ENCODE measurements around the gene PRKD2. TPM values are rescaled to one million over a fixed set of nuclear protein-coding genes. Genes with fewer than 3 reads are reported as not detected.

PRKD2 gene
- total RNA-seq, 1 donor from 2014 or later, result 14.9 TPM

DNA sequence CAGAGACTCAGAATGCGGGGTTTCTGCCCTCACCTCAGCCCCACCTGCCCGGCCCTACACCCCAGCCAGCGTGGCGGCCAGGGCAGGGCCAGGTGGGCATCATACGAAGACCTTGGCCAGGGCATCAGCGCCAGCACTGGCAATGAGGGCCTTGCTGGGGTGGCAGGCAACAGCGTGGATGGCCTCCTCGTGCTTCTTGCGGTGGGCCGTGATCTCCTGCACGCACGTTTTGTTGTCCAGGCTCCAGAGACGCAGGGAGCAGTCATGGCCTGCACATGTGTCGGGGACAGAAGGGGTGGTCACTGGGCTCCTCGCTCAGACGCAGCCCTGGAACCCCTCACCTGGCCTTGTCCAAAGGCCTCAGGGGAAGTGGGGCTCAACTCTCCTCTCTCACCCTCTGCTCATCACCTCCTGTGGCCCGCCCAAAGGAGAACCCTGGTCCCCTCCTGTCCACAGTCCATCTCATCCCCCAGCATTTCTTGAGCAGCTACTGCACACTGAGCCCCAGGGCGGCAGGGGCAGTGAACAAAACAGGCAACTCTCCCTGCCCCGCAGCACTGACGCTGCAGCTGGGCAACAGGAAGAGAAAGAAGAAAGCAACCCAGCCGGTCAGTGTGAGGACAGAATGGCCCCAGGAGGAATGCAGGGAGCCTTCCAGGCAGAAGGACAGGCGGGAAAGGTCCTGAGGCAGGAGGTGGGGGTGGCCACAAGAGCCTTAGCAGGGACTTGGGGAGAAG lies 3.8 kb upstream of the PRKD2 start:
- H3K27me3 ChIP-seq, result no peaks in the 10 kb centered on the region
- H3K36me3 ChIP-seq, result no peaks in the 10 kb centered on the region
- no peak overlapping the region for H3K9ac ChIP-seq
- no peak overlapping the region for H3K4me3 ChIP-seq
- Mint-ChIP-seq H3K4me1 (peaks cover 15% of the 10 kb centered on the region), H3K9me3 (no peaks in the 10 kb centered on the region), H3K36me3 (peaks cover 5% of the 10 kb centered on the region), H3K27me3 (ENCODE audit: insufficient read depth, low read depth) (peaks cover 2% of the 10 kb centered on the region), H3K27ac (no peak overlapping the region), H3K4me3 (no peak overlapping the region)
- DNase-seq (ENCODE audit: low spot score), result no peak
- peaks cover 30% of the 10 kb centered on the region for H3F3A ChIP-seq (ENCODE audit: low read depth)
- no peaks in the 10 kb centered on the region for H3K4me1 ChIP-seq
- no peak overlapping the region for H2AFZ ChIP-seq (replicated peaks)
- peaks cover 10% of the 10 kb centered on the region for H3K79me2 ChIP-seq (ENCODE audit: low read depth)
- H4K20me1 ChIP-seq (ENCODE audit: low read depth), result peaks cover 25% of the 10 kb centered on the region
- no peak overlapping the region for H3K27ac ChIP-seq
- no peaks in the 10 kb centered on the region for H3K9me3 ChIP-seq (ENCODE audit: low read depth)
- TF ChIP-seq EZH2 (IDR thresholded peaks at IDR 0.05) (no peak), EZH2phosphoT487 (IDR thresholded peaks at IDR 0.05) (no peak)
- TF ChIP-seq, protein P1, sequence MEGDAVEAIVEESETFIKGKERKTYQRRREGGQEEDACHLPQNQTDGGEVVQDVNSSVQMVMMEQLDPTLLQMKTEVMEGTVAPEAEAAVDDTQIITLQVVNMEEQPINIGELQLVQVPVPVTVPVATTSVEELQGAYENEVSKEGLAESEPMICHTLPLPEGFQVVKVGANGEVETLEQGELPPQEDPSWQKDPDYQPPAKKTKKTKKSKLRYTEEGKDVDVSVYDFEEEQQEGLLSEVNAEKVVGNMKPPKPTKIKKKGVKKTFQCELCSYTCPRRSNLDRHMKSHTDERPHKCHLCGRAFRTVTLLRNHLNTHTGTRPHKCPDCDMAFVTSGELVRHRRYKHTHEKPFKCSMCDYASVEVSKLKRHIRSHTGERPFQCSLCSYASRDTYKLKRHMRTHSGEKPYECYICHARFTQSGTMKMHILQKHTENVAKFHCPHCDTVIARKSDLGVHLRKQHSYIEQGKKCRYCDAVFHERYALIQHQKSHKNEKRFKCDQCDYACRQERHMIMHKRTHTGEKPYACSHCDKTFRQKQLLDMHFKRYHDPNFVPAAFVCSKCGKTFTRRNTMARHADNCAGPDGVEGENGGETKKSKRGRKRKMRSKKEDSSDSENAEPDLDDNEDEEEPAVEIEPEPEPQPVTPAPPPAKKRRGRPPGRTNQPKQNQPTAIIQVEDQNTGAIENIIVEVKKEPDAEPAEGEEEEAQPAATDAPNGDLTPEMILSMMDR (IDR thresholded peaks at IDR 0.05), result no peak
- no peak overlapping the region for H3K4me2 ChIP-seq

GRCh38 chr19:46719629-46720502 lies 3.0 kb upstream of the PRKD2 start:
- Histone ChIP-seq H3K4me1 (peaks cover 6% of the 10 kb centered on the region), H3K27ac (no peak overlapping the region), H3K9me3 (ENCODE audit: low read depth) (no peaks in the 10 kb centered on the region), H2AFZ (replicated peaks) (no peak overlapping the region), H3K4me2 (no peak overlapping the region), H3K79me2 (ENCODE audit: low read depth) (peaks cover 18% of the 10 kb centered on the region), H3F3A (ENCODE audit: low read depth) (peaks cover 30% of the 10 kb centered on the region), H3K27me3 (no peaks in the 10 kb centered on the region), H3K4me3 (no peak overlapping the region), H3K9ac (no peak overlapping the region), H3K36me3 (no peaks in the 10 kb centered on the region), H4K20me1 (ENCODE audit: low read depth) (peaks cover 32% of the 10 kb centered on the region)
- Mint-ChIP-seq H3K9me3 (no peaks in the 10 kb centered on the region), H3K4me3 (no peak overlapping the region), H3K27ac (no peak overlapping the region), H3K4me1 (peaks cover 23% of the 10 kb centered on the region), H3K36me3 (peaks cover 5% of the 10 kb centered on the region), H3K27me3 (ENCODE audit: insufficient read depth, low read depth) (peaks cover 4% of the 10 kb centered on the region)
- TF ChIP-seq EZH2 (IDR thresholded peaks at IDR 0.05), result no peak
- TF ChIP-seq, protein P1 (IDR thresholded peaks at IDR 0.05), result no peak
- TF ChIP-seq EZH2phosphoT487 (IDR thresholded peaks at IDR 0.05), result no peak
- DNase-seq (ENCODE audit: low spot score), result no peak

- no peak overlapping the region for H3K27ac ChIP-seq
- H3K9me3 ChIP-seq (ENCODE audit: low read depth), result no peaks in the 10 kb centered on the region
- H3K4me1 ChIP-seq, result peaks cover 12% of the 10 kb centered on the region
- no peak for TF ChIP-seq EZH2 (IDR thresholded peaks at IDR 0.05)
- TF ChIP-seq EZH2phosphoT487 (IDR thresholded peaks at IDR 0.05), result no peak
- TF ChIP-seq, protein P1 (IDR thresholded peaks at IDR 0.05), result no peak
- no peak overlapping the region for H3K9ac ChIP-seq
- H3K4me1 Mint-ChIP-seq, result peaks cover 23% of the 10 kb centered on the region
- no peak overlapping the region for H3K4me3 ChIP-seq
- no peak overlapping the region for H3K27ac Mint-ChIP-seq
- no peaks in the 10 kb centered on the region for H3K36me3 ChIP-seq
- H3K27me3 Mint-ChIP-seq (ENCODE audit: insufficient read depth, low read depth), result peaks cover 4% of the 10 kb centered on the region
- no peak overlapping the region for H3K4me2 ChIP-seq
- H3K9me3 Mint-ChIP-seq, result no peaks in the 10 kb centered on the region
- peaks cover 26% of the 10 kb centered on the region for H3K79me2 ChIP-seq (ENCODE audit: low read depth)
- no peak overlapping the region for H2AFZ ChIP-seq (replicated peaks)
- peaks cover 30% of the 10 kb centered on the region for H3F3A ChIP-seq (ENCODE audit: low read depth)
- no peak for DNase-seq (ENCODE audit: low spot score)
- H3K4me3 Mint-ChIP-seq, result peak overlapping the region; percentile 97
- no peaks in the 10 kb centered on the region for H3K27me3 ChIP-seq
- H3K36me3 Mint-ChIP-seq, result peaks cover 3% of the 10 kb centered on the region
- H4K20me1 ChIP-seq (ENCODE audit: low read depth), result peaks cover 36% of the 10 kb centered on the region
Observed at GRCh38 chr19:46718934-46719622, 2.2 kb upstream of the PRKD2 start.
